DMS114 treated with DMSO at 0.1 percent for 48 hours (cell line): ENCODE data around the gene ATG12.
"Not testable (repeated sequence)": the region's sequence is repeated elsewhere in the genome, so short reads cannot be mapped to it uniquely, and the experiment has no call there.

ENCODE experiments used
- DNase-seq: peaks from one replicate; lab custom pipeline; 2025; ENCODE audit not compliant: unreplicated experiment; lab: John Stamatoyannopoulos, UW

ATG12 gene

GRCh38 chr5:115808066-115808465, 33.3 kb downstream of the ATG12 start:
- DNase-seq: not testable (repeated sequence)

- DNase-seq: no peak
These were observed 33.7 kb downstream of the ATG12 start for GRCh38 chr5:115807654-115808052.

GRCh38 chr5:115806986-115807653, 34.2 kb downstream of the ATG12 start:
- no peak for DNase-seq

- DNase-seq: no peak
These were observed 39.4 kb downstream of the ATG12 start for GRCh38 chr5:115801984-115802383.

- DNase-seq: no peak
These were observed 40.2 kb downstream of the ATG12 start for GRCh38 chr5:115801152-115801551.

GRCh38 chr5:115800108-115800507, 41.3 kb downstream of the ATG12 start:
- DNase-seq: no peak

- DNase-seq: no peak
These were observed 43.1 kb downstream of the ATG12 start for GRCh38 chr5:115798252-115798651.

- no peak for DNase-seq
These were observed 44.7 kb downstream of the ATG12 start for GRCh38 chr5:115796656-115797055.

- no peak for DNase-seq
These were observed 45.7 kb downstream of the ATG12 start for GRCh38 chr5:115795700-115796099.

GRCh38 chr5:115788440-115788839, 52.9 kb downstream of the ATG12 start:
- no peak for DNase-seq

- DNase-seq: no peak
These were observed 53.9 kb downstream of the ATG12 start for GRCh38 chr5:115787426-115787825.

- no peak for DNase-seq
These were observed 55.8 kb downstream of the ATG12 start for GRCh38 chr5:115785381-115786065.

GRCh38 chr5:115778417-115778816, 62.9 kb downstream of the ATG12 start:
- DNase-seq: no peak
